Upper lobe of left lung (tissue), 6 donors: ENCODE data around the gene CRTC2. TPM values are rescaled to one million over a fixed set of nuclear protein-coding genes. Genes with fewer than 3 reads are reported as not detected.

Experiments used
- ATAC-seq, 2 donors: fragments of 200-7000 bp; cut with Tn5 transposase; one replicate each; pipeline ENCODE4 v1.9.1; 2022; ENCODE audit warnings: mild to moderate bottlenecking in 2 of 2, moderate library complexity in 2 of 2; ENCODE audit not compliant: low FRiP score in 2 of 2
- DNase-seq, 2 donors: peaks; one replicate each; pipeline ENCODE4 v3.0.0-alpha.2; 2019 to 2020
- H3K27ac ChIP-seq, 4 donors: fragments of 200-600 bp; sonication (generic); one replicate each; pipeline ENCODE4 v1.5.1; 2016 to 2019
- H3K27me3 ChIP-seq, 4 donors: fragments of 200-600 bp; sonication (generic); one replicate each; pipeline ENCODE4 v1.5.1; 2017 to 2019
- H3K36me3 ChIP-seq, 4 donors: fragments of 200-600 bp; sonication (generic); one replicate each; pipeline ENCODE4 v1.5.1; 2016 to 2019
- H3K4me1 ChIP-seq, 4 donors: fragments of 200-600 bp; sonication (generic); one replicate each; pipeline ENCODE4 v1.5.1; 2018 to 2019
- H3K4me3 ChIP-seq, 4 donors: fragments of 200-600 bp; sonication (generic); one replicate each; pipeline ENCODE4 v1.5.1; 2017 to 2019; ENCODE audit warnings: mild to moderate bottlenecking in 2 of 4, moderate library complexity in 1 of 4
- H3K9me3 ChIP-seq, 4 donors: fragments of 200-600 bp; sonication (generic); one replicate each; pipeline ENCODE4 v1.5.1; 2018 to 2019
- CTCF ChIP-seq, 6 experiments: fragments of 450-650 bp in 4 of 6; fragments of 200-600 bp in 2 of 6; sonication (generic) in 2 of 6; IDR thresholded peaks; one replicate each; pipeline ENCODE4 v1.5.1; 2016 to 2019; ENCODE audit warnings: antibody characterized with exemption in 6 of 6
- EP300 ChIP-seq, 4 donors: sonication (generic); formaldehyde crosslinking; IDR thresholded peaks; one replicate each; pipeline ENCODE4 v1.5.1; 2017; ENCODE audit warnings: antibody characterized with exemption in 4 of 4, control low read depth in 2 of 4
- POLR2A ChIP-seq, 4 donors: fragments of 450-650 bp; IDR thresholded peaks; one replicate each; pipeline ENCODE4 v1.5.1; 2016 to 2017; ENCODE audit warnings: antibody characterized with exemption in 4 of 4, mild to moderate bottlenecking in 2 of 4
- POLR2AphosphoS5 ChIP-seq, 2 donors: sonication (generic); formaldehyde crosslinking; IDR thresholded peaks; one replicate each; pipeline ENCODE4 v1.5.1; 2017; ENCODE audit warnings: antibody characterized with exemption in 2 of 2
- WGBS, 2 donors: methylation state at CpG; one replicate each; pipeline ENCODE4 v1.1.5; 2017 to 2018; 5-methylcytosine and 5-hydroxymethylcytosine counted together
- total RNA-seq, 6 donors: library from RNA; depleted of rRNA in 4 of 6; stranded (reverse); fragments of >200 nt in 4 of 6; gene quantifications; one replicate each; pipeline versions ENCODE4 v1.1.0 to v1.2.1, GENCODE V29; 2016 to 2021
- donor health status: DM: no; HTN: no; CAD: no; lungs with moderate emphysema.
- donor health status: DM: no; HTN: yes; CAD: no; lungs with severe emphysema.

The CRTC2 gene
- total RNA-seq, 6 donors from 2014 or later, result 19.4 to 93.2 (median 37.6) TPM

DNA sequence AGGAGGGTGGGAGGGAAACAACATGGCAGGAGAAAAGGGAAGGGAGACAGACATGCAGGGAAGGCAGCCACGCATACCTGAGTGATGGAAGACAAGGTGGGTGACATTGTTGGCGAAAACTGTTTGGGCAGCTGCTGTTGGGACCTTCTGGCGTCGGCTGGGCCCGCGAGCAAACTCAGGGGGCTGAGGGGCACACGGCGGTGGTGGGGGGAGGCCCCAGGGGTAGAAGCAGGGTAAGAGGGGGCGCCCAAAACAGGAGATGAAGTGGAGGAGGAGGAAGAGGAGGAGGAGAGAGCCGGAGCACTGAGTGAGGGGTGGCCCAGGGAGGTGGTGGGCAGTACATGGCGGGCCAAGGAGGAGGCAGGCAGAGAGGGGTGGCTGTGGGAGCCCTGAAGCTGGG lies 7.2 kb downstream of the CRTC2 start:
- no peak for ATAC-seq
- Histone ChIP-seq H3K4me3 (no peak overlapping the region), H3K27ac (no peak overlapping the region), H3K36me3 (peaks cover 24 to 82% (median 64%) of the 10 kb centered on the region in 4 donors), H3K9me3 (no peaks in the 10 kb centered on the region), H3K27me3 (no peaks in the 10 kb centered on the region), H3K4me1 (peaks cover 13 to 30% (median 17%) of the 10 kb centered on the region in 4 donors)
- WGBS, 2 donors, result 90 to 95% methylated on average over 11 of the region's 11 CpGs
- no peak for DNase-seq
- TF ChIP-seq POLR2A (IDR thresholded peaks at IDR 0.05) (no peak), CTCF (IDR thresholded peaks at IDR 0.05) (no peak), POLR2AphosphoS5 (IDR thresholded peaks at IDR 0.05) (no peak), EP300 (IDR thresholded peaks at IDR 0.05) (no peak)

DNA sequence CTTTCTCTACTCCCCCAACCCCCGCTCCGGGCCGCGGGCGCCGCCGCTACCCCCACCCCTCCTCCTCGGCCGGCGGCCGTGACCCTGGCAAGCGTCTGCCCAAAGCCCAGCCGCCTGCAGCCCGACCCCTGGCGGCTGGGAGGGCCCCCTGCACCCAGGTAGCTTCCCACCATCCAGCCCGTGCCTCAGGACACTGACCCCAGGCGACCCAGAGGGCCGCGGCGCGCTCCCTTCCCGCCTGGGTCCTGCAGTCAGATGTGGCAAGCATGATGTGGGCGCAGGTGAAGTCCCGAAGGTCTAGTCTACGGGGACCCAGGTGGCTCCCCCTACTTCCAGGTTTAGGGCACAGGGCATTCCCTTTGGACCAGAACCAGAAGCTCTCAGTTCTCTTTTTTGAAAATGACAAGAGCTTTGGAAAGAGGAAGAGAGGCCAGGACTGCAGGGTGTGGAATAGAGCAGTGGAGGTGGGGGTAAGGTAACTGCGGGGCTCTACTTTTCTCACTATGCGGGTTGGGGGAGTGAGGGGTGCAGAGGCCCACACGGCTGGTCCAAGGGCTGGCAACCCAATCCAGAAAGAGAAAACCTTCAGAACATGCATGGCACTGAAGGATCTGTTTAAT lies 11.7 kb downstream of the CRTC2 start, which contains the start of gene DENND4B:
Gene DENND4B (minus strand): TSS at position 97 of the 620 bp plus-strand sequence. CDS start 2,344 bp downstream, outside the sequence.
- Histone ChIP-seq H3K9me3 (no peaks in the 10 kb centered on the region), H3K4me3 (peak within 1 kb of the TSS; percentile 60 to 99 (median 98)), H3K4me1 (peaks cover 22 to 31% (median 28%) of the 10 kb centered on the region in 4 donors), H3K36me3 (peaks cover 19 to 68% (median 48%) of the 10 kb centered on the region in 4 donors), H3K27me3 (no peaks in the 10 kb centered on the region), H3K27ac (peak within 1 kb of the TSS; percentile 98 to 100 (median 98))
- WGBS, 2 donors, result 10 to 37% methylated on average over 5 to 19 of the region's 28 CpGs
- peak; percentile 89 to 92 for ATAC-seq
- TF ChIP-seq EP300 (IDR thresholded peaks at IDR 0.05) (no peak), POLR2A (IDR thresholded peaks at IDR 0.05) (no peak), POLR2AphosphoS5 (IDR thresholded peaks at IDR 0.05) (peak; percentile 51), CTCF (IDR thresholded peaks at IDR 0.05) (peak; percentile 94 to 100 (median 96))
- peak; percentile 90 to 96 for DNase-seq

DNA sequence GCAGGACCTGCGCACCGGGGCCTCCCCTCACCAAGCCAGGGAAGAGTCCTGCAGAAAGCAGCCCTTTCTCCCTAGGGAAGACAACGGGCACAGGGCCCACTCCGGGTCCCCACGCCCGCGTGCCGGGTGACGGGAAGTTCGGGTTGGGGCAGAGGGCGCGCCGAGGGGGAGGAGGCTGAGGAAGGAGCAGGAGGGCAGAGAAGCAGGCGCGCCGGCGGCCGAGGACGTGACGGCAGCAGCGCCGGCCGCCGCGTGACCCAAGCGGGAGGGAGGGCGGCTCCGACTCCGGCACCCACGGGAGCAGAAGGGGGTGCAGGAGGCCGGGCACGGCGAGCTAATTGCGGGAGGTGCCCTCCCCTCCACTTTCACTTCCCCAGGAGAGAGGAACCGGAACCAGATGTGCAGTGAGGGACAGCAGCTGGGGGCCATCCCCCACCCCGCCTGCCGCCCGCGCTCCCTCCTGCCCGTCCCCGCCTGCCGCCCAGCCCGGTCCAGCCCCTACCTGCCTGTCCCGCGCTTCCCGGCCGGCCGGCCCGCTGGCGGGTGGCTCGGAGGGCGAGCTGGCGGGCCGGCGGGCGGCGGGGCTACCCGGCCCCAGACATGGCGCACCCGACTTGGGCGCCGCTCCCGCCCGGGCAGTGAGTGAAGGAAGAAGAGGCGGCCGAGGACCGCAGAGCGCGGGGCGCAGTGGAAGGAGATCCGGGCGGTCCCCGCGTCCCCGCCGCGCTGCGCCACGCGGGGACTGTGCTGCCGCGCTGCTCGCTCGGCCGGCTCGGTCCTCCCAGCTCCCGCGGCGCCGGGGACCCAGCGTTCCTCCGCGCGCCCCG lies 12.4 kb downstream of the CRTC2 start:
- H3K4me1 ChIP-seq, result peaks cover 22 to 31% (median 28%) of the 10 kb centered on the region in 4 donors
- peaks cover 12 to 68% (median 48%) of the 10 kb centered on the region in 4 donors for H3K36me3 ChIP-seq
- DNase-seq (peak; percentile 94 to 97), ATAC-seq (peak; percentile 90 to 93)
- 0 to 1% methylated on average over 16 to 56 of the region's 95 CpGs for WGBS, 2 donors
- H3K4me3 ChIP-seq, result peak overlapping the region; percentile 60 to 99 (median 98)
- H3K27ac ChIP-seq, result peak overlapping the region; percentile 98 to 100 (median 98)
- no peaks in the 10 kb centered on the region for H3K27me3 ChIP-seq
- no peaks in the 10 kb centered on the region for H3K9me3 ChIP-seq
- TF ChIP-seq POLR2A (IDR thresholded peaks at IDR 0.05) (peak in 3 of 4 donors; percentile 19 to 68 (median 55)), CTCF (IDR thresholded peaks at IDR 0.05) (no peak), EP300 (IDR thresholded peaks at IDR 0.05) (peak in 2 of 4 donors; percentile 13 to 75), POLR2AphosphoS5 (IDR thresholded peaks at IDR 0.05) (peak; percentile 88 to 89)

DNA sequence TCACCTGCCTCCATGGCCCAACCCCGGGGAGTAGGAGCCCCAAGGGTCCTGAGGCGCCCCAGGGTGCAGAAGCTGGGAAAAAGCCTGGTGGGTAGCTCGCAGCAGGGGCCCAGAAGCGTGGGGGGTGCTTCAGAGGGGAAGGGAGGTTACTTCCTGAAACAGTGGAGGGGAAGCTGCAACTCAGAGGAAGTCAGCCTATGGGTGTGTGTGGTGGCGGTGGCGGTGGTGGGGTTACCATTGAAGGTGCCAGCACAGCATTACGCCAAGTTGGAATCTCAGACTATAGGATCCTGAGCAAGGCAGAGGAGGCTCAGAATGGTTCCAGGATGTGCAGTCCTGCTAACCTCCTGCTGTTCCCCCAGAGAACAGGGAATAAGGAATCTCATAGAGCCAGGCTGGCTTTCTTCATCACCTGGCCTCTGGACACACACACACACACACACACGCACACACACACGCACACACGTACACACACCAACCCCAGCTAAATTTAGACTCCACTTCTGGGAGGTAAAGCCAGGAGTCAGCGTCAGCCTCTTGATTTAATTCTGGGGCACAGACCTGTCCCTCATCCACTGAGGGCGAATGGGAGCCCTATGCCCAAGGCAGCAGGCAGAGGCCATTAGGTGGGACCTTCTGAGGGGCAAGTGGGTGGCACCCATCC lies 13.1 kb downstream of the CRTC2 start:
- peaks cover 22 to 31% (median 28%) of the 10 kb centered on the region in 4 donors for H3K4me1 ChIP-seq
- 15 to 16% methylated on average over 9 to 12 of the region's 12 CpGs for WGBS, 2 donors
- no peaks in the 10 kb centered on the region for H3K27me3 ChIP-seq
- H3K9me3 ChIP-seq, result no peaks in the 10 kb centered on the region
- peaks cover 13 to 68% (median 48%) of the 10 kb centered on the region in 4 donors for H3K36me3 ChIP-seq
- DNase-seq (peak in 1 of 2 donors; percentile 79), ATAC-seq (peak; percentile 66 to 68)
- peak overlapping the region; percentile 98 to 100 (median 98) for H3K27ac ChIP-seq
- H3K4me3 ChIP-seq, result peak overlapping the region; percentile 60 to 99 (median 98)
- no peak for TF ChIP-seq EP300 (IDR thresholded peaks at IDR 0.05)
- TF ChIP-seq POLR2A (IDR thresholded peaks at IDR 0.05), result peak in 1 of 4 donors; percentile 37
- peak; percentile 26 to 66 for TF ChIP-seq POLR2AphosphoS5 (IDR thresholded peaks at IDR 0.05)
